Loucy (cell line): ENCODE results near the gene DLG2.

Source experiments
- EZH2phosphoT487 ChIP-seq: fragments of 200-600 bp; IDR thresholded peaks from 2 replicates; pipeline ENCODE4 v1.6.1; 2018; ENCODE audit warnings: antibody characterized with exemption, mild to moderate bottlenecking, moderate library complexity, borderline replicate concordance
- TF ChIP-seq, protein P1 (sequence below): fragments of 200-600 bp; sonication (generic); conservative IDR thresholded peaks from 2 replicates; pipeline ENCODE4 v1.5.1; 2014; ENCODE audit warnings: mild to moderate bottlenecking, antibody characterized with exemption, low read length

GRCh38 chr11:83685730-83686129 is 1941.4 kb downstream of the DLG2 start:
- TF ChIP-seq, protein P1, sequence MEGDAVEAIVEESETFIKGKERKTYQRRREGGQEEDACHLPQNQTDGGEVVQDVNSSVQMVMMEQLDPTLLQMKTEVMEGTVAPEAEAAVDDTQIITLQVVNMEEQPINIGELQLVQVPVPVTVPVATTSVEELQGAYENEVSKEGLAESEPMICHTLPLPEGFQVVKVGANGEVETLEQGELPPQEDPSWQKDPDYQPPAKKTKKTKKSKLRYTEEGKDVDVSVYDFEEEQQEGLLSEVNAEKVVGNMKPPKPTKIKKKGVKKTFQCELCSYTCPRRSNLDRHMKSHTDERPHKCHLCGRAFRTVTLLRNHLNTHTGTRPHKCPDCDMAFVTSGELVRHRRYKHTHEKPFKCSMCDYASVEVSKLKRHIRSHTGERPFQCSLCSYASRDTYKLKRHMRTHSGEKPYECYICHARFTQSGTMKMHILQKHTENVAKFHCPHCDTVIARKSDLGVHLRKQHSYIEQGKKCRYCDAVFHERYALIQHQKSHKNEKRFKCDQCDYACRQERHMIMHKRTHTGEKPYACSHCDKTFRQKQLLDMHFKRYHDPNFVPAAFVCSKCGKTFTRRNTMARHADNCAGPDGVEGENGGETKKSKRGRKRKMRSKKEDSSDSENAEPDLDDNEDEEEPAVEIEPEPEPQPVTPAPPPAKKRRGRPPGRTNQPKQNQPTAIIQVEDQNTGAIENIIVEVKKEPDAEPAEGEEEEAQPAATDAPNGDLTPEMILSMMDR: no peak
- TF ChIP-seq EZH2phosphoT487: no peak
